ENCODE results near the gene NDUFB7.
"Not testable (repeated sequence)": the region's sequence is repeated elsewhere in the genome, so short reads cannot be mapped to it uniquely, and the experiment has no call there.

NDUFB7 gene

DNA sequence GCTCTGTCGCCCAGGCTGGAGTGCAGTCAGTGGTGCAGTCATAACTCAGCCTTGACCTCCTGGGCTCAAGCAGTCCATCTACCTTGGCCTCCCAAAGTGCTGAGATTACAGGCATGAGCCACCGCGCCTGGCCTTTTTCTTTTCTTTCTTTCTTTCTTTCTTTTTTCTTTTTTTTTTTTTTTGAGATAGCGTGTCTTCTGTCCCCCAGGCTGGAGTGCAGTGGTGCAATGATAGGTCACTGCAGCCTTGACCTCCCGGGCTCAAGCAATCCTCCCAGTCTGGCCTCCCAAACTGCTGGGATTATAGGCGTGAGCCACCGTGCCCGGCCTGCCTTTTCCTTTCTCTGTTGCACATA lies 19.9 kb downstream of the NDUFB7 start:
- not testable (repeated sequence) for H3K9me3 Mint-ChIP-seq; H3K27me3 Mint-ChIP-seq (ENCODE audit: low read depth); H3K4me3 Mint-ChIP-seq; H3K36me3 Mint-ChIP-seq (ENCODE audit: low read depth)
- H3K27ac Mint-ChIP-seq, result peak overlapping the region; percentile 70
- peaks cover 32% of the 10 kb centered on the region for H3K4me1 Mint-ChIP-seq (ENCODE audit: low read depth)

DNA sequence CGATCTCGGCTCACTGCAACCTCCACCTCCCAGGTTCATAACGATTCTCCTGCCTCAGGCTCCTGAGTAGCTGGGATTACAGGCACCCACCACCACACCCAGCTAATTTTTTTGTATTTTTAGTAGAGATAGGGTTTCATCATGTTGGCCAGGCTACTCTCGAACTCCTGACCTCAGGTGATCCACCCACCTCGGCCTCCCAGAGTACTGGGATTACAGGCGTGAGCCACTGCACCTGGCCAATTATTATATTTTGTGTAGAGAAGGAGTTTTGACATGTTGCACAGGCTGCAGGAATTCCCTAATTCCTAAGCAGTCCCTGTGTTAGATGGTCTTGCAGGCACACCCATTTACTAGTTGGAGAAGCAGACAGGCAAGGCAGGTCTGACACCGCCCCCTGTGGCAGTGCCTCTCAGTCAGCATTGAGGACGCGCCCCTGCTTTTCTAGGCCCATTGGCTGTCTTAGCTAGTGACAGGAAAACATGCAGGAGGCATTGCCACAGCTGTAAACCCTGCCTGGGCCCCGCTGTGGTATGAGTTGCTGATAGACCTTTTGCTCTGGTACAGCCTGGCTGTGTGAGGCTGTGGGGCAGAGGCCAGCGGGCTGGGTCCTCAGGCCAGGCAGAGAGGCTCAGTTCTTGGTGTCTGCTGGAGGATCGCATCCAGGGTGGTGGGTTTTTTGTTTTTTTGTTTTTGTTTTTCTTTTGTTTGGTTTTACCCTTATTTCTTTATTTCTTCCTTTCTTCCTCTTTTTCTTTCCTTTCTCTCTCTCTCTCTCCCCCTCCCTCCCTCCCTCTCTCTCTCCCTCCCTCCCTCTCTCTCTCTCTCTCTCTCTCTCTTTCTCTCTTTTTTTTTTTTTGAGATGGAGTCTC lies 20.5 kb downstream of the NDUFB7 start:
- Mint-ChIP-seq H3K27ac (peak overlapping the region; percentile 72), H3K4me1 (ENCODE audit: low read depth) (peaks cover 27% of the 10 kb centered on the region)
- not testable (repeated sequence) for H3K9me3 Mint-ChIP-seq; H3K27me3 Mint-ChIP-seq (ENCODE audit: low read depth); H3K4me3 Mint-ChIP-seq; H3K36me3 Mint-ChIP-seq (ENCODE audit: low read depth)

DNA sequence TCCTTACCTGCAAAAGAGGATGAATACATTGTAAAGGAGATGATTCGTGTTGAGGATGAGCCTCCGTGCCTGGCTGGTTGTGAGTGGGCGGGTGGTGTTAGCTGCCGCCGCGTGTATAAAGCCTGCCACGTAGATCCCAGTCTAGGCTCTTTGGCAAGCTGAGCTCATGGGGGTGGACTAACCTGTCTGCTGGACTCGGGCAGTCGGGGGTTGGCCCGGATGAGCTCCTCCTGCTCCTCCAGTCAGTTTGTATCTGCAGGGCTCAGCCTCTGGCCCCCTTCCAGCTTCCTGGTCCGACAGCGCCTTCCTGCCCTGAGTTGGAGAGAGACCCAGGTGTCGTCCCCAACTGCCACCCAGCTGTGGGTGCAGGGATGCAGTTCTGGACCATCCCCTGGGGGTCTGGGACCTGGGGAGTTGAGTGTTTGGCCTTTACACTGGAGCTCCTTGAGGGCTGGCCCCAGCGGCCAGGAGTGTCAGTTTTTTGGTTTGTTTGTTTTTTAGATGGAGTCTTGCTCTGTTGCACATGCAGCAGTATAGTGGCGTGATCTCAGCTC lies 21.6 kb downstream of the NDUFB7 start:
- Mint-ChIP-seq H3K27ac (no peak overlapping the region), H3K27me3 (ENCODE audit: low read depth) (no peaks in the 10 kb centered on the region), H3K4me3 (no peak overlapping the region), H3K36me3 (ENCODE audit: low read depth) (peaks cover 6% of the 10 kb centered on the region), H3K4me1 (ENCODE audit: low read depth) (peaks cover 21% of the 10 kb centered on the region), H3K9me3 (no peaks in the 10 kb centered on the region)

DNA sequence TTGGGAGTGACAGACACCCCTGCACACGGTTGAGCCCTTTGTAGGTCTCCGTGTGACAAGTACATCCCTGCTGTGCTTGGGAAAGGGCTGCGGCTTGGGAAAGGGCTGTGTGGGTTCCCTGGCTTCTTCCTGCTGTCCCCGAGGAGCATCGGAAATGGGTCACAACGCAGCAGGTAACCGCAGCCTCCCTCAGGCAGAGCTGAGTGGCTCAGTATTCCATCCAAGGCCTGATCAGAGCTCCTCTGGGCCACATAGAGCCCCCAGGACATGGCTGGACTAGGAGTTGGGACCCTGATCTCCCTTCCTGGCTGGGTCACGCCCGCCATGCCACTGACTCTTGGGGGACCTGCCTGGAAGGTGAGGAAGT lies 26.2 kb downstream of the NDUFB7 start:
- Mint-ChIP-seq H3K9me3 (no peaks in the 10 kb centered on the region), H3K27ac (no peak overlapping the region), H3K4me3 (no peak overlapping the region), H3K36me3 (ENCODE audit: low read depth) (peaks cover 8% of the 10 kb centered on the region), H3K27me3 (ENCODE audit: low read depth) (no peaks in the 10 kb centered on the region), H3K4me1 (ENCODE audit: low read depth) (peaks cover 5% of the 10 kb centered on the region)

DNA sequence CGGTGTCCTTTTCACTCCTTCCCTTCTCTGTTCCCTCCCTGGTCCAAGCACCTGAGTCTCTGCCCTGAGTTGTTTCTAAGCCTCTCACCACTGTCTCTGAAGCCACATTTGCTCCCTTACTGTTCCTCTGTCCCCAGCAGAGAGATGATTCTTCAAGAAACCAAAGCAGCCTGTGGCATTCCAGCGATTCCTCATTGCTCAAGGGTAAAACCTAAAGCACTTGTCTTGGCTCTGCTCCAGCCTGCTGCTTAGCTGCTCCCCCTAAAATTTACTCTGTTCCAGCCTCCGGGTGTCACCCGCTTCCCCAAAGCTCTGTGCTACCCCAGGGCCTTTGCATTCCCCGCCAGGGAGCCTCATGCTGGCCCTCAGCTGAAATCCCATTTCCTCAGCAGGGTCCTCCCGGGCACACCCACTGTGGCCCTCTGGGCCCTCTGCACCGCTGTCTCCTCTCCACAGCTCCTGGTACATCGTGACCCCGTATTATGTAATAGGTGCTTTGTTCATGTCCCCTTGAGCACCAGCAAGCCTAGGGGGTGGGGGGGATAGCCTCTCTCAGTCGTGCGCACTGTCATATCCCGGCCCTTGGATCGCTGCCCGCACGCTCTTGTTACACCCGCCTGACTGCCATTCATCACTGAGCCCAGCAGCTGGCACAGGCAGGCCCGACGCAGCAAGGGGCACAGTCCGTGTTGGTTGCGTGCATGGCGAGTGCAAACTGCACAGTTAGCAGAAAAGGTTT lies 26.7 kb downstream of the NDUFB7 start:
- peaks cover 7% of the 10 kb centered on the region for H3K36me3 Mint-ChIP-seq (ENCODE audit: low read depth)
- no peaks in the 10 kb centered on the region for H3K9me3 Mint-ChIP-seq
- peaks cover 3% of the 10 kb centered on the region for H3K4me1 Mint-ChIP-seq (ENCODE audit: low read depth)
- H3K27ac Mint-ChIP-seq, result no peak overlapping the region
- H3K27me3 Mint-ChIP-seq (ENCODE audit: low read depth), result no peaks in the 10 kb centered on the region
- H3K4me3 Mint-ChIP-seq, result no peak overlapping the region

DNA sequence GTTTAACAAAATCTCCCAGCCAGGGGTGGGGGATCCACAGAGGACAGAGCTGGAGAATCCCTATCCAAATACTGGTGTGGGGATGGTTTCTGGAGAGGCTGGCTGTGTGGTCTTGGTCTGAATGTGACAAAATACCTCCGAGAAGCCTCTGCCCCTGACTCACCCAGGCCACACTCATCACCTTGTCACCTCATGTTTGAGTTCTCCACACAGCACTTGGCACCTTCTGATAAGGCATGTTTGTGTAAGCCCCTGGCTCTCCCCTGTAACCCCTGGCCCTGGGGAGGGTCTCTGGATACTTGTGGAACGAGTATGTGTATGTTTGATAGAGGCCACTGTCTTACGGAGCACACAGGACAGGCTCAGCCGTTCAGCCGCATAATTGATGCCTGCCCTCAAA lies 27.8 kb downstream of the NDUFB7 start:
- H3K4me1 Mint-ChIP-seq (ENCODE audit: low read depth), result peaks cover 3% of the 10 kb centered on the region
- H3K9me3 Mint-ChIP-seq, result no peaks in the 10 kb centered on the region
- no peaks in the 10 kb centered on the region for H3K27me3 Mint-ChIP-seq (ENCODE audit: low read depth)
- H3K4me3 Mint-ChIP-seq, result no peak overlapping the region
- H3K27ac Mint-ChIP-seq, result no peak overlapping the region
- H3K36me3 Mint-ChIP-seq (ENCODE audit: low read depth), result peaks cover 6% of the 10 kb centered on the region

DNA sequence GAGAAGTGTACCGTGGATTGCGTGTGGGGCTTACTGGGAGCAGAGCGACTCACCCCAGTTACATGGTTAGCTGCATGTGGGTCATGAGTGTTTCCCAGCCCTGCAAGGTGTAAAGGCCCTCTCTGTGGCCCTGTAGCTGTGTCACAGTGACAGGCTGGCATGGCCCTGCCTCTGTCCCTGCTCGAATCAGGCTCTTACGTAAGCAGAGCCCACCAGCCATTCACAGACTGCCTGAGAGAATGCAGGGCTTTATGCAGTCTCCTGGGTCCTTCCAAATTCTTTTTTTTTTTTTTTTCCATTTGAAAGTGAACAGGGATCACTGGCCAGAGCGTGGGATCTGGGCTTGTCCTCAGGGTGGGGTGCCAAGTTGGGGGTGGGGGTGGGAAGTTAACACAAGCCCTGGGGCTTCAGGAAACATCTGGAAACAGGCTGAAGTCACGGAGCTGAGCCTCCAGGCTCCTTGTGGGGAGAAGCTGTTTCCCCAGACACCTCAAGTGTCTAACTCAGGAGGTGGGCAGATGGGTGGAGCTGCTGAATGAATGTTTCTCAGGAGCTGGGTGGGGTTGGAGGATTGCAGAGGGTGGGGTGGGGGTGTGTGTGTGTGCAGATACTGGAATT lies 29.0 kb downstream of the NDUFB7 start:
- no peaks in the 10 kb centered on the region for H3K27me3 Mint-ChIP-seq (ENCODE audit: low read depth)
- no peak overlapping the region for H3K27ac Mint-ChIP-seq
- H3K4me3 Mint-ChIP-seq, result no peak overlapping the region
- no peaks in the 10 kb centered on the region for H3K9me3 Mint-ChIP-seq
- peaks cover 3% of the 10 kb centered on the region for H3K4me1 Mint-ChIP-seq (ENCODE audit: low read depth)
- peaks cover 6% of the 10 kb centered on the region for H3K36me3 Mint-ChIP-seq (ENCODE audit: low read depth)

DNA sequence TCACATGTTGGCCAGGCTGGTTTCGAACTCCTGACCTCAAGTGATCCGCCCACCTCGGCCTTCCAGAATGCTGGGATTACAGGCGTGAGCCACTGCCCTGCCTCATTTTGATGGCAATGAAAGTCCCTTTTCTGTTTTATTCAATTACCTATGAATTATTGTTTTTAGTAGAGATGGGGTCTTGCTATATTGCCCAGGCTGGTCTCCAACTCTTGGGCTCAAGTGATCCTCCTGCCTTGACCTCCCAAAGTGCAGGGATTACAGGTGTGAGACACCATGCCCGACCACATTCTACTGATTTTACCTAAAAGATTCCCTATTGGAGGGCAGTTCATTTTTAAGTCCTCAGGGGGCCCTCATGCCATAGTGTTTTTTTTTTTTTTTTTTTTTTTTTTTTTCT lies 29.9 kb downstream of the NDUFB7 start:
- H3K36me3 Mint-ChIP-seq (ENCODE audit: low read depth); H3K4me3 Mint-ChIP-seq; H3K27ac Mint-ChIP-seq; H3K27me3 Mint-ChIP-seq (ENCODE audit: low read depth); H3K4me1 Mint-ChIP-seq (ENCODE audit: low read depth); H3K9me3 Mint-ChIP-seq: not testable (repeated sequence)

DNA sequence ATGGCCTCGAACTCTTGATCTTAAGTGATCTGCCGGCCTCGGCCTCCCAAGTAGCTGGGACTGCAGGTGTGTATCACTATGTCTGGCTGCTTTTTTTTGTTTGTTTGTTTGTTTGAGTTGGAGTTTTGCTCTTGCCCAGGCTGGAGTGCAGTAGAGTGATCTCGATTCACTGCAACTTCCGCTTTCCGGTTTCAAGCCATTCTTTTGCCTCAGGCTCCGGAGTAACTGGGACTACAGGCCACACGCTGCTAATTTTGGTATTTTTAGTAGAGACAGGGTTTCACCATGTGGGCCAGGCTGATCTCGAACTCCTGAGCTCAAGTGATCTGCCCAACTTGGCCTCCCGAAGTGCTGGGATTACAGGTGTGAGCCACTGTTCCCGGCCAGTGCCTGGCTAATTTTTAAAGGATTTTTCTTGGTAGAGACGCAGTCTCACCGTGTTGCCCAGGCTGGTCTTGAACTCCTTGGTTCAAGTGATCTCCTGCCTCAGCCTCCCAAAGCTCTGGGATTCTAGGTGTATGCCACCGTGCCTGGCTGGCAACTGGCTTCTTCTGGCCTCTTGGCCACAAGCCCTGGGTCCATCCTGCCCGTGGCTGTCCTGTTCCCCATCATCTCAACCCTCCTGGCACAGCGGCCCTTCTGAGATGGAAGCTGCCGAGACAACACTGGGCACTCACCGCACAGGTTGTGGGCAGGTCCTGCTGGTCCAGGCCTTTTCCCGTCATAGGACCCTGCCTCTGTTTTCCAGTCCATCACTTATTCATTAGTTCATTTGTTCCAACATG lies 30.9 kb downstream of the NDUFB7 start:
- Mint-ChIP-seq H3K27me3 (ENCODE audit: low read depth) (no peaks in the 10 kb centered on the region), H3K27ac (no peak overlapping the region), H3K9me3 (no peaks in the 10 kb centered on the region), H3K4me1 (ENCODE audit: low read depth) (peaks cover 7% of the 10 kb centered on the region), H3K36me3 (ENCODE audit: low read depth) (peaks cover 6% of the 10 kb centered on the region), H3K4me3 (no peak overlapping the region)

DNA sequence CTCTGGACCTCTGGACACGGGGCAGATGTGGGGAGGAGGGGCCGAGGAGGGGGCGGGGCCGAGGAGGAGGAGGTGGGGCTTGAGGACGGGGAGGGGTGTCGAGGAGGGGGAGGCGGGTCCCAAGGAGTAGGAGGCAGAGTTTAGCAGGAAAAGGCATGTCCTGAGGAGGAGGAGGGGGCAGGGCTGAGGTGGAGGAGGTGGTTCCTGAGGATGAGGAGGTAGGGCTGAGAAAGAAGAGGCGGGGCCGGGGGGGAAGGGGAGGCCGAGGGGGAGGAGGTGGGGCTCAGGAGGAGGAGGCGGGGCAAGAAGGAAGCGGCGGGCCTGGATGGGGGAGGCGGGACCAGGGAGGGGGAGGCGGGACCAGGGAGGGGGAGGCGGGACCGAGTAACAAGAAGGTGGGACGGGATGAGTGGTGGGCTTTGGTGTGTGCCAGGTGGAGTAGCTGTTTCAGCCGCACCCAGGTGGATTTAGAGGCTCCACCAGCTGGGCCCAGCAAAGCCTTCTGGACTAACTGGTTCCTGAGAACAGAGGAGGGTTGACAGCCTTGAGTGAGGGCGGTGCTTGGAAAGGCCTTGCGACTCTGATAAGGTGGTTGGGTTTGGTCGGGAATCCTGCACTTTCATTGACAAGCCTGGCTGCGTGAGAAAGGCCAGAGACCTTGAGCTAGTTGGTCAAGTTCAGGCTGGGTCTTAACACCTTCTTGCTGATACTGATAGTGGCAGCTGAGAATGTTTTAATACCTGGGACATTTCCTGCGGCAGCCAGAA lies 34.8 kb downstream of the NDUFB7 start:
- H3K4me3 Mint-ChIP-seq, result no peak overlapping the region
- H3K36me3 Mint-ChIP-seq (ENCODE audit: low read depth), result peaks cover 13% of the 10 kb centered on the region
- peaks cover 12% of the 10 kb centered on the region for H3K4me1 Mint-ChIP-seq (ENCODE audit: low read depth)
- H3K27me3 Mint-ChIP-seq (ENCODE audit: low read depth), result no peaks in the 10 kb centered on the region
- no peak overlapping the region for H3K27ac Mint-ChIP-seq
- H3K9me3 Mint-ChIP-seq, result no peaks in the 10 kb centered on the region

DNA sequence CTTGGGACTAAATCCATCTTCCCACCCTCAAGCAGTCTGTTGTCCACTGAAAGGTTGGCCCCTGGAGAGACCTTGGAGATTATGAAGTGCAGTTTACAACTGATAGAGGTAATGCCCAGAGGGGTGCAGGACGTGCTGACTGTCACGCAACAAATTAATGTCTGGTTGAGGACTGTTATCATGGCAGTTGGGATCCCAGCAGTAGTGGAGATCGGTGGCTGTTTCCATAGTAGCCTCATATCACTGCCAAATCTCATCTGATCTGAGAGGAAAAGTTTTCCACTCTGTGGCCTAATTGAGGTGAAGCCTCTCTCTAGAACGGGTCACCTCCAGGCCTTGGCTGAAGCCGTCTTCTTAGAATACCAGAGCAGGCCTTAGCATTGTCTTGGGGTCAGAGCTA lies 38.4 kb downstream of the NDUFB7 start:
- H3K27me3 Mint-ChIP-seq (ENCODE audit: low read depth), result no peaks in the 10 kb centered on the region
- peaks cover 6% of the 10 kb centered on the region for H3K36me3 Mint-ChIP-seq (ENCODE audit: low read depth)
- H3K4me3 Mint-ChIP-seq, result no peak overlapping the region
- no peak overlapping the region for H3K27ac Mint-ChIP-seq
- H3K4me1 Mint-ChIP-seq (ENCODE audit: low read depth), result peaks cover 20% of the 10 kb centered on the region
- H3K9me3 Mint-ChIP-seq, result no peaks in the 10 kb centered on the region

DNA sequence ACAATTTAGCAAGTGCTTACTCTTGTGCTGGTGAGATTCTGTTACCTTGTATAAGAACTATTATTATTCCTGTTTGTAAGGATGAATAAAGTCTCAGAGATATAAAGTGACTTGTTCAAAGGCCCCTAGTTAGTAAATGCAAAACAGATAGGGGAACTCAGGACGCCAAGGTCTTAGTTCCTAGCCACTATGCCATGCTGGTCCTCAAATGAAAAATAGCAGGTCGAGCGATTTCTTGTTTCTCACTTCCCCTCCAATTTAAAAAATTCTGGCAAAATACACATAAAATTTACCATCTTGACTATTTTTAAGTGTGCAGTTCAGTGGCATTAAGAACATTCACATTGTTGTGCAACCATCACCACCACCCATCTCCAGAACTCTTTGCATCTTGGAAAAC lies 41.4 kb downstream of the NDUFB7 start:
- Mint-ChIP-seq H3K27me3 (ENCODE audit: low read depth) (no peaks in the 10 kb centered on the region), H3K27ac (peak overlapping the region; percentile 9), H3K36me3 (ENCODE audit: low read depth) (peaks cover 6% of the 10 kb centered on the region), H3K4me3 (peak overlapping the region; percentile 92), H3K9me3 (no peaks in the 10 kb centered on the region), H3K4me1 (ENCODE audit: low read depth) (peaks cover 20% of the 10 kb centered on the region)

DNA sequence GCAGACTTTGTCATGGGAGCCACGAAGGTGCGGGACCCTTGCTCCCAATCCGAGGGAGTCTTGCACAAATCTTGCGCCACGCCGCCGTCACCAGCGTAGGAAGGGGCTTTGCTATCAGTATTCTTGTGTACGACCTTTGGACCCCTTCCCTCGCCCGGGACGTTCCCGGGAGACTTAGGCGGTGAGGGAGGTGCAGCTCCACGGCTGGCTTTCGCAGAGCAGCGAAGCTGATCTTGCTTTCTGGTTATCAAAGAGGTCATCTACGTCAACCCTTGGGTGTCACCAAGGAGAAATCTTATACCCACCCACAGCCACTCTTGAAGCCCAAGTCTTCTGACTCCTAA lies 41.9 kb downstream of the NDUFB7 start:
- Mint-ChIP-seq H3K9me3 (no peaks in the 10 kb centered on the region), H3K4me1 (ENCODE audit: low read depth) (peaks cover 20% of the 10 kb centered on the region), H3K4me3 (peak overlapping the region; percentile 92), H3K27me3 (ENCODE audit: low read depth) (no peaks in the 10 kb centered on the region), H3K36me3 (ENCODE audit: low read depth) (peaks cover 6% of the 10 kb centered on the region), H3K27ac (peak overlapping the region; percentile 98)
